IMR-90 (cell line): ENCODE results near the gene ABI3BP. TPM values are rescaled to one million over a fixed set of nuclear protein-coding genes. Genes with fewer than 3 reads are reported as not detected.

Experiments
- ATAC-seq: fragments of 200-7000 bp; cut with Tn5 transposase; 2 replicates; pipeline ENCODE4 v1.9.1; 2020; ENCODE audit warnings: low read depth, mild to moderate bottlenecking, moderate library complexity
- BruUV-seq: library from RNA; stranded (reverse); fragments of 400-500 nt; replicated peaks from 2 replicates; lab custom pipeline; 2021; lab: Mats Ljungman, UMichigan
- CTCF ChIA-PET: fragments of 300-600 bp; formaldehyde crosslinking; extraction: SDS; loops from one replicate; lab custom pipeline; 2021; ENCODE audit warnings: antibody characterized with exemption; lab: Yijun Ruan, JAX
- POLR2A ChIA-PET: fragments of 300-600 bp; sonication (Branson Sonifier 250); formaldehyde crosslinking; loops from one replicate; lab custom pipeline; 2022; ENCODE audit warnings: antibody characterized with exemption; ENCODE audit not compliant: unreplicated experiment; lab: Charles Lee
- DNase-seq: peaks from one replicate; pipeline ENCODE4 v3.0.0; 2013
- H2AFZ ChIP-seq: replicated peaks from 2 replicates; pipeline ENCODE3; 2013; ENCODE audit warnings: low read length, mild to moderate bottlenecking; ENCODE audit not compliant: poor library complexity
- H2AK5ac ChIP-seq: 2 replicates; pipeline ENCODE4 v1.6.1; 2013; ENCODE audit warnings: low read depth, low read length, inconsistent platforms
- H2AK9ac ChIP-seq: replicated peaks from 2 replicates; pipeline ENCODE3; 2013; ENCODE audit warnings: mild to moderate bottlenecking, low read depth, low read length, moderate library complexity; ENCODE audit not compliant: poor library complexity
- H2BK120ac ChIP-seq: 2 replicates; pipeline ENCODE4 v1.6.1; 2013; ENCODE audit warnings: low read depth, low read length, inconsistent platforms
- H2BK15ac ChIP-seq: 3 replicates; pipeline ENCODE4 v1.6.1; 2013; ENCODE audit warnings: low read depth, low read length, inconsistent platforms
- H2BK20ac ChIP-seq: 2 replicates; pipeline ENCODE4 v1.6.1; 2013; ENCODE audit warnings: low read depth, mild to moderate bottlenecking, inconsistent platforms, low read length, moderate library complexity
- H2BK5ac ChIP-seq: 2 replicates; pipeline ENCODE4 v1.6.1; 2013; ENCODE audit warnings: mild to moderate bottlenecking, low read depth, low read length, inconsistent platforms; ENCODE audit not compliant: poor library complexity, severe bottlenecking
- H3K14ac ChIP-seq: replicated peaks from 2 replicates; pipeline ENCODE4 v1.6.1; 2013; ENCODE audit warnings: low read depth, low read length, inconsistent platforms
- H3K18ac ChIP-seq: 2 replicates; pipeline ENCODE4 v1.6.1; 2013; ENCODE audit warnings: low read depth, low read length, control low read depth
- H3K23ac ChIP-seq: 2 replicates; pipeline ENCODE4 v1.6.1; 2013; ENCODE audit warnings: low read depth, low read length, inconsistent platforms
- H3K27ac ChIP-seq: 2 replicates; pipeline ENCODE4 v1.5.1; 2013; ENCODE audit warnings: mild to moderate bottlenecking, control low read depth, low read length; ENCODE audit not compliant: insufficient read depth
- H3K27me3 ChIP-seq: 2 replicates; pipeline ENCODE4 v1.6.1; 2013; ENCODE audit warnings: low read length; ENCODE audit not compliant: control insufficient read depth, insufficient read depth
- H3K36me3 ChIP-seq: 2 replicates; pipeline ENCODE4 v1.6.1; 2013; ENCODE audit warnings: low read length, mixed read lengths; ENCODE audit not compliant: control insufficient read depth, insufficient read depth
- H3K4ac ChIP-seq: 2 replicates; pipeline ENCODE4 v1.6.1; 2013; ENCODE audit warnings: low read depth, low read length, inconsistent platforms
- H3K4me1 ChIP-seq: 2 replicates; pipeline ENCODE4 v1.6.1; 2013; ENCODE audit warnings: low read length, mixed read lengths; ENCODE audit not compliant: control insufficient read depth, insufficient read depth
- H3K4me2 ChIP-seq: 2 replicates; pipeline ENCODE4 v1.6.1; 2013; ENCODE audit warnings: low read depth, mild to moderate bottlenecking, control low read depth, low read length, moderate library complexity
- H3K4me3 ChIP-seq: 2 replicates; pipeline ENCODE4 v1.5.1; 2013; ENCODE audit warnings: low read depth, mild to moderate bottlenecking, control low read depth, low read length, moderate library complexity; ENCODE audit not compliant: insufficient read depth
- H3K56ac ChIP-seq: 2 replicates; pipeline ENCODE4 v1.6.1; 2013; ENCODE audit warnings: low read length, inconsistent platforms; ENCODE audit not compliant: insufficient read depth; ENCODE audit errors: extremely low read depth
- H3K79me1 ChIP-seq, 2 experiments: 2 replicates each; pipeline ENCODE4 v1.6.1; 2013; ENCODE audit warnings: low read length in 2 of 2, inconsistent platforms in 1 of 2, low read depth in 1 of 2
- H3K9ac ChIP-seq: 2 replicates; pipeline ENCODE4 v1.6.1; 2013; ENCODE audit warnings: low read depth, low read length, control low read depth
- H3K9me1 ChIP-seq: 2 replicates; pipeline ENCODE4 v1.6.1; 2013; ENCODE audit warnings: low read length, inconsistent platforms; ENCODE audit not compliant: insufficient read depth
- H3K9me3 ChIP-seq: 2 replicates; pipeline ENCODE4 v1.6.1; 2013; ENCODE audit warnings: low read length; ENCODE audit not compliant: control insufficient read depth, insufficient read depth
- H4K20me1 ChIP-seq: 2 replicates; pipeline ENCODE4 v1.6.1; 2013; ENCODE audit warnings: low read length, inconsistent platforms; ENCODE audit not compliant: insufficient read depth
- H4K5ac ChIP-seq: 2 replicates; pipeline ENCODE4 v1.6.1; 2013; ENCODE audit warnings: mild to moderate bottlenecking, low read depth, low read length, control low read depth
- H4K8ac ChIP-seq, 2 experiments: 2 replicates each; pipeline ENCODE4 v1.6.1; 2013; ENCODE audit warnings: low read depth in 2 of 2, low read length in 2 of 2, control low read depth in 1 of 2, inconsistent platforms in 1 of 2
- H4K91ac ChIP-seq: 2 replicates; pipeline ENCODE4 v1.6.1; 2013; ENCODE audit warnings: low read depth, low read length, inconsistent platforms; ENCODE audit not compliant: insufficient read depth
- ELK1 ChIP-seq: fragments of 150-350 bp; IDR thresholded peaks from 2 replicates; pipeline ENCODE4 v1.6.1; 2016; ENCODE audit warnings: low read depth, mild to moderate bottlenecking, low read length, moderate library complexity, borderline replicate concordance
- MAFK ChIP-seq: IDR thresholded peaks from 2 replicates; pipeline ENCODE4 v1.6.1; 2012; ENCODE audit warnings: low read depth, low read length, improper control_type of control experiment
- MAZ ChIP-seq: IDR thresholded peaks from 2 replicates; pipeline ENCODE4 v1.6.1; 2012; ENCODE audit warnings: low read depth, mild to moderate bottlenecking, low read length, improper control_type of control experiment, moderate library complexity, borderline replicate concordance
- MXI1 ChIP-seq: IDR thresholded peaks from 2 replicates; pipeline ENCODE4 v1.6.1; 2012; ENCODE audit warnings: low read depth, mild to moderate bottlenecking, low read length, moderate library complexity, borderline replicate concordance
- RCOR1 ChIP-seq: IDR thresholded peaks from 2 replicates; pipeline ENCODE4 v1.6.1; 2012; ENCODE audit warnings: mild to moderate bottlenecking, low read length, improper control_type of control experiment; ENCODE audit not compliant: insufficient replicate concordance
- RFX5 ChIP-seq: IDR thresholded peaks from 2 replicates; pipeline ENCODE4 v1.8.0; 2012; ENCODE audit warnings: low read depth, mild to moderate bottlenecking, low read length, moderate library complexity
- WGBS, 2 experiments: methylation state at CpG; one replicate each; pipeline versions ENCODE4 v1.1.5 to v1.1.7; 2013; ENCODE audit warnings: missing lambda C conversion rate in 2 of 2; ENCODE audit not compliant: insufficient read length in 1 of 2; ENCODE audit errors: extremely low coverage in 2 of 2; 5-methylcytosine and 5-hydroxymethylcytosine counted together
- dilution Hi-C: fragments of 300-500 bp; cut with HindIII; formaldehyde crosslinking; loops from one replicate; pipeline ENCODE4 v1.14.3; 2018; ENCODE audit warnings: low sequenced_read_pairs; ENCODE audit not compliant: unreplicated experiment
- in situ Hi-C: fragments of 300-500 bp; cut with MboI; formaldehyde crosslinking; loops from 3 replicates; pipeline ENCODE4 v1.14.3; 2019; ENCODE audit warnings: low sequenced_read_pairs, inconsistent platforms, mixed read lengths
- intact Hi-C: fragments of 100-400 bp; cut with micrococcal nuclease; formaldehyde crosslinking; loops from 2 replicates; pipeline ENCODE4 v1.10.0; 2022
- polyA plus RNA-seq, 3 experiments: library from polyadenylated mRNA; depleted of rRNA; stranded (reverse); fragments of >200 nt; gene quantifications; 2 replicates each; pipeline ENCODE4 v1.2.3, GENCODE V29; 2012; ENCODE audit warnings: low replicate concordance in 1 of 3
- total RNA-seq: library from RNA; depleted of rRNA; stranded (reverse); fragments of >200 nt; gene quantifications from 2 replicates; pipeline ENCODE4 v1.2.3, GENCODE V29; 2012

Gene ABI3BP
- total and polyA plus RNA-seq, 2 of the 4 experiments (the other 2 are of a cell fraction), result 3.0 to 26.7 TPM

GRCh38 chr3:100850701-100851100 is 142.5 kb downstream of the ABI3BP start:
- Histone ChIP-seq H3K4me1 (no peaks in the 10 kb centered on the region), H3K14ac (no peak overlapping the region), H2BK20ac (no peak overlapping the region), H3K18ac (no peak overlapping the region), H4K91ac (no peak overlapping the region), H2AK5ac (no peak overlapping the region), H3K56ac (no peak overlapping the region), H3K23ac (no peak overlapping the region), H3K4ac (no peak overlapping the region), H2AFZ (no peak overlapping the region), H2AK9ac (no peak overlapping the region), H3K4me3 (no peak overlapping the region), H3K27me3 (no peaks in the 10 kb centered on the region), H3K4me2 (no peak overlapping the region), H3K36me3 (no peaks in the 10 kb centered on the region), H2BK15ac (no peak overlapping the region), H2BK120ac (no peak overlapping the region), H3K79me1 (no peaks in the 10 kb centered on the region), H3K9me3 (no peaks in the 10 kb centered on the region), H4K20me1 (no peaks in the 10 kb centered on the region), H3K9ac (no peak overlapping the region), H4K5ac (no peak overlapping the region), H4K8ac (no peak overlapping the region), H3K9me1 (no peaks in the 10 kb centered on the region), H2BK5ac (no peak overlapping the region), H3K27ac (no peak overlapping the region)
- DNase-seq, result peak; percentile 17
- intact Hi-C loops, result no loop called here
- TF ChIP-seq RCOR1 (no peak), ELK1 (no peak), MAFK (no peak), RFX5 (no peak), MXI1 (no peak), MAZ (no peak)
- in situ Hi-C loops, result no loop called here
- CTCF ChIA-PET, result no interaction called here
- POLR2A ChIA-PET, result no interaction called here
- no peak for ATAC-seq
- WGBS, 2 experiments, result no CpG with 5 or more reads among the region's 2 CpGs
- dilution Hi-C loops, result no loop called here
- BruUV-seq, result no TSS peak
